Measurements from ENCODE around the gene NDUFS6. TPM values are rescaled to one million over a fixed set of nuclear protein-coding genes. Genes with fewer than 3 reads are reported as not detected.

NDUFS6 gene
- total and polyA plus RNA-seq, 2 of the 8 experiments (the other 6 are each of a cell fraction or from before 2014, with no cell fraction given), result 72.7 to 191 TPM

GRCh38 chr5:1806974-1807373 is 5.8 kb downstream of the NDUFS6 start (continued):
- TF ChIP-seq POU5F1 (IDR thresholded peaks at IDR 0.05; ENCODE audit: low read depth, low read length) (no peak), CHD2 (IDR thresholded peaks at IDR 0.05; ENCODE audit: low read length) (no peak), SAP30 (IDR thresholded peaks at IDR 0.05; ENCODE audit: insufficient read depth, insufficient replicate concordance, low read length) (no peak), CEBPB (IDR thresholded peaks at IDR 0.05; ENCODE audit: low read depth, low read length) (no peak)
- TF ChIP-seq, protein P1, sequence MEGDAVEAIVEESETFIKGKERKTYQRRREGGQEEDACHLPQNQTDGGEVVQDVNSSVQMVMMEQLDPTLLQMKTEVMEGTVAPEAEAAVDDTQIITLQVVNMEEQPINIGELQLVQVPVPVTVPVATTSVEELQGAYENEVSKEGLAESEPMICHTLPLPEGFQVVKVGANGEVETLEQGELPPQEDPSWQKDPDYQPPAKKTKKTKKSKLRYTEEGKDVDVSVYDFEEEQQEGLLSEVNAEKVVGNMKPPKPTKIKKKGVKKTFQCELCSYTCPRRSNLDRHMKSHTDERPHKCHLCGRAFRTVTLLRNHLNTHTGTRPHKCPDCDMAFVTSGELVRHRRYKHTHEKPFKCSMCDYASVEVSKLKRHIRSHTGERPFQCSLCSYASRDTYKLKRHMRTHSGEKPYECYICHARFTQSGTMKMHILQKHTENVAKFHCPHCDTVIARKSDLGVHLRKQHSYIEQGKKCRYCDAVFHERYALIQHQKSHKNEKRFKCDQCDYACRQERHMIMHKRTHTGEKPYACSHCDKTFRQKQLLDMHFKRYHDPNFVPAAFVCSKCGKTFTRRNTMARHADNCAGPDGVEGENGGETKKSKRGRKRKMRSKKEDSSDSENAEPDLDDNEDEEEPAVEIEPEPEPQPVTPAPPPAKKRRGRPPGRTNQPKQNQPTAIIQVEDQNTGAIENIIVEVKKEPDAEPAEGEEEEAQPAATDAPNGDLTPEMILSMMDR (IDR thresholded peaks at IDR 0.05; ENCODE audit: control extremely low read depth in 1 of 3, insufficient read depth in 1 of 3, low read depth in 1 of 3, low read length in 3 of 3), result no peak
